ENCODE data around the gene JPH4. TPM values are rescaled to one million over a fixed set of nuclear protein-coding genes. Genes with fewer than 3 reads are reported as not detected.

Gene JPH4
- polyA plus RNA-seq, 2 of the 4 experiments (the other 2 are of a cell fraction), result 0.05 TPM; not detected in 1

GRCh38 chr14:23621932-23622730, 43.5 kb upstream of the JPH4 start:
- no peaks in the 10 kb centered on the region for H3K4me1 ChIP-seq
- no peak overlapping the region for H3K4me3 ChIP-seq
- H3K4me2 ChIP-seq, result no peak overlapping the region
- TF ChIP-seq KDM1A (IDR thresholded peaks at IDR 0.05; ENCODE audit: low read depth), result no peak
- TF ChIP-seq CTCF (IDR thresholded peaks at IDR 0.05), result no peak
- TF ChIP-seq POLR2A (IDR thresholded peaks at IDR 0.05; ENCODE audit: low read length), result no peak
- no peak for TF ChIP-seq HOXB13 (CRISPR knock-in tag; IDR thresholded peaks at IDR 0.05; ENCODE audit: low read depth)
- no peak for TF ChIP-seq PHF8 (IDR thresholded peaks at IDR 0.05; ENCODE audit: borderline replicate concordance, low read depth)
- no peak for TF ChIP-seq MAFK (IDR thresholded peaks at IDR 0.05; ENCODE audit: partially characterized antibody)
- no peak for TF ChIP-seq JUN (IDR thresholded peaks at IDR 0.05)
- no peak for TF ChIP-seq EHF (CRISPR knock-in tag; IDR thresholded peaks at IDR 0.05)
- TF ChIP-seq HES2 (IDR thresholded peaks at IDR 0.05), result no peak
- TF ChIP-seq RCOR1 (IDR thresholded peaks at IDR 0.05; ENCODE audit: low read depth, low read length), result no peak
- no peak for TF ChIP-seq MAX (IDR thresholded peaks at IDR 0.05)
- no peak for TF ChIP-seq SMC3 (IDR thresholded peaks at IDR 0.05)
- no peak for TF ChIP-seq MAZ (IDR thresholded peaks at IDR 0.05; ENCODE audit: borderline replicate concordance, low read depth, low read length)
- no peak for TF ChIP-seq NR3C1 (IDR thresholded peaks at IDR 0.05)
- TF ChIP-seq ZSCAN20 (CRISPR knock-in tag; IDR thresholded peaks at IDR 0.05), result no peak
- no peak for TF ChIP-seq RNF2 (IDR thresholded peaks at IDR 0.05; ENCODE audit: borderline replicate concordance, low read depth)
- no peak for TF ChIP-seq POLR2AphosphoS2 (conservative IDR thresholded peaks at IDR 0.05; ENCODE audit: low read length)
- CTCF ChIA-PET, result interaction anchor here (0.8 to 4.2 kb wide), 4 partner anchors 9 to 289 kb away, joined by 3 to 37 read pairs (median 3); no protein-coding TSS in a partner anchor
- DNase-seq (ENCODE audit: low read depth in 1 of 2, low spot score in 1 of 2) (no peak), ATAC-seq (no peak), FAIRE-seq (no peak)
- POLR2A ChIA-PET, result no interaction called here
- no peak overlapping the region for H3K27ac ChIP-seq
- peaks cover 33% of the 10 kb centered on the region; the same call in 2 of the 3 replicates for H3K9me3 ChIP-seq
- 10% methylated on average over 4 of the region's 4 CpGs for whole genome bisulfite sequencing (ENCODE audit: missing lambda C conversion rate)

GRCh38 chr14:23621204-23621931, 42.8 kb upstream of the JPH4 start:
- no peak for FAIRE-seq
- CTCF ChIA-PET, result interaction anchor here (1.5 to 4.2 kb wide), 2 partner anchors 10 to 32 kb away, joined by 3 to 37 read pairs; no protein-coding TSS in a partner anchor
- no peaks in the 10 kb centered on the region for H3K4me1 ChIP-seq
- H3K9me3 ChIP-seq, result peaks cover 31% of the 10 kb centered on the region; the same call in 2 of the 3 replicates
- no peak overlapping the region for H3K27ac ChIP-seq
- no peak for ATAC-seq
- TF ChIP-seq EP300 (IDR thresholded peaks at IDR 0.05) (no peak), CHD2 (IDR thresholded peaks at IDR 0.05; ENCODE audit: low read length, partially characterized antibody) (no peak), HES2 (IDR thresholded peaks at IDR 0.05) (no peak), CEBPB (IDR thresholded peaks at IDR 0.05) (no peak), CBX8 (IDR thresholded peaks at IDR 0.05) (no peak), ZSCAN20 (CRISPR knock-in tag; IDR thresholded peaks at IDR 0.05) (no peak), SREBF2 (IDR thresholded peaks at IDR 0.05) (no peak), ZC3H11A (IDR thresholded peaks at IDR 0.05) (no peak), CHD4 (IDR thresholded peaks at IDR 0.05; ENCODE audit: borderline replicate concordance) (no peak), JUN (IDR thresholded peaks at IDR 0.05) (no peak), PHF8 (IDR thresholded peaks at IDR 0.05; ENCODE audit: borderline replicate concordance, low read depth) (no peak)
- H3K4me3 ChIP-seq, result no peak overlapping the region
- POLR2A ChIA-PET, result no interaction called here
- 4% methylated on average over 6 of the region's 6 CpGs for WGBS (ENCODE audit: missing lambda C conversion rate)
- H3K4me2 ChIP-seq, result no peak overlapping the region
- no peak for DNase-seq (ENCODE audit: low read depth in 1 of 2, low spot score in 1 of 2)

Measured in A549 (cell line).